ENCODE results near the gene DBR1.
A peak's percentile ranks its signal among the peaks of the same experiment; 100 is the strongest.

DBR1 gene

GRCh38 chr3:138119423-138119766 is 55.3 kb downstream of the DBR1 start:
- DNase-seq, result no peak

- DNase-seq, result peak; percentile 64
Observed at GRCh38 chr3:138118612-138119422, 55.9 kb downstream of the DBR1 start.

- DNase-seq, result peak; percentile 42
Observed at GRCh38 chr3:138114988-138115971, 59.4 kb downstream of the DBR1 start, which contains the start of gene DZIP1L. DZIP1L (minus strand) TSS chr3:138115608; CDS start chr3:138103971, 11,637 bp downstream.

GRCh38 chr3:138114431-138114918 is 60.2 kb downstream of the DBR1 start:
- no peak for DNase-seq

- DNase-seq, result peak; percentile 27
Observed at GRCh38 chr3:138113326-138113725, 61.4 kb downstream of the DBR1 start.

GRCh38 chr3:138112362-138112761 is 62.4 kb downstream of the DBR1 start:
- DNase-seq, result no peak
